CD14-positive monocyte (primary cell): ENCODE measurements around the gene ATG4C. TPM values are rescaled to one million over a fixed set of nuclear protein-coding genes. Genes with fewer than 3 reads are reported as not detected.
"Not testable (repeated sequence)": the region's sequence is repeated elsewhere in the genome, so short reads cannot be mapped to it uniquely, and the experiment has no call there.

ENCODE experiments used
- DNase-seq, 3 donors: peaks; one replicate each; pipeline ENCODE4 v3.0.0-alpha.2; 2011 to 2022
- H2AFZ ChIP-seq: 2 replicates; pipeline ENCODE4 v1.6.0; 2012; ENCODE audit warnings: mild to moderate bottlenecking, low read depth, low read length, inconsistent platforms; ENCODE audit not compliant: insufficient read depth, poor library complexity, severe bottlenecking
- H3K27ac ChIP-seq, 2 donors: 1 replicate in 1 of 2; 2 replicates in 1 of 2; pipeline ENCODE4 v1.5.1; 2012 to 2013; ENCODE audit warnings: low read length in 2 of 2, control low read depth in 1 of 2, inconsistent platforms in 1 of 2, low read depth in 1 of 2, mild to moderate bottlenecking in 1 of 2
- H3K27me3 ChIP-seq, 2 donors: one replicate each; pipeline versions ENCODE4 v1.6.0 to v1.6.1; 2011 to 2013; ENCODE audit warnings: low read length in 2 of 2; ENCODE audit not compliant: control insufficient read depth in 2 of 2, insufficient read depth in 2 of 2
- H3K36me3 ChIP-seq, 2 donors: replicated peaks in 1 of 2; 1 replicate in 1 of 2; 2 replicates in 1 of 2; pipeline versions ENCODE4 v1.5.1 to v1.6.1; 2012 to 2013; ENCODE audit warnings: low read length in 2 of 2, control low read depth in 1 of 2, inconsistent platforms in 1 of 2, mild to moderate bottlenecking in 1 of 2; ENCODE audit not compliant: insufficient read depth in 2 of 2, control insufficient read depth in 1 of 2
- H3K4me1 ChIP-seq, 2 donors: 1 replicate in 1 of 2; 2 replicates in 1 of 2; pipeline versions ENCODE4 v1.5.1 to v1.6.1; 2012 to 2013; ENCODE audit warnings: low read length in 2 of 2, control low read depth in 1 of 2, inconsistent platforms in 1 of 2, mild to moderate bottlenecking in 1 of 2, moderate library complexity in 1 of 2; ENCODE audit not compliant: insufficient read depth in 2 of 2, control insufficient read depth in 1 of 2
- H3K4me2 ChIP-seq: replicated peaks from 2 replicates; pipeline ENCODE3; 2012; ENCODE audit warnings: low read length, moderate library complexity, mild to moderate bottlenecking; ENCODE audit not compliant: poor library complexity, severe bottlenecking; ENCODE audit errors: extremely low read depth
- H3K4me3 ChIP-seq, 3 experiments: fragments of 200-600 bp in 1 of 3; sonication (generic) in 1 of 3; replicated peaks in 1 of 3; 1 replicate in 2 of 3; 2 replicates in 1 of 3; pipeline ENCODE4 v1.5.1; 2011 to 2013; ENCODE audit warnings: low read length in 3 of 3, mild to moderate bottlenecking in 3 of 3, control low read depth in 2 of 3, low read depth in 2 of 3, inconsistent platforms in 1 of 3, moderate library complexity in 1 of 3
- H3K79me2 ChIP-seq: 2 replicates; pipeline ENCODE4 v1.6.0; 2012; ENCODE audit warnings: mild to moderate bottlenecking, control low read depth, inconsistent platforms, low read length, moderate library complexity; ENCODE audit not compliant: insufficient read depth
- H3K9ac ChIP-seq: 2 replicates; pipeline ENCODE4 v1.6.0; 2017; ENCODE audit warnings: low read length, mild to moderate bottlenecking; ENCODE audit not compliant: insufficient read depth, poor library complexity, severe bottlenecking
- H3K9me3 ChIP-seq, 2 donors: replicated peaks in 1 of 2; 1 replicate in 1 of 2; 2 replicates in 1 of 2; pipeline versions ENCODE4 v1.5.1 to v1.6.1; 2012 to 2013; ENCODE audit warnings: low read length in 2 of 2, control low read depth in 1 of 2; ENCODE audit not compliant: control insufficient read depth in 1 of 2, insufficient read depth in 1 of 2
- H4K20me1 ChIP-seq: 2 replicates; pipeline ENCODE4 v1.6.0; 2012; ENCODE audit warnings: mild to moderate bottlenecking, low read length, control low read depth, moderate library complexity; ENCODE audit not compliant: insufficient read depth
- H3K27ac Mint-ChIP-seq, 7 donors: one replicate each; pipeline ENCODE4 v1.8.0; 2020; ENCODE audit warnings: mild to moderate bottlenecking in 7 of 7, mixed read lengths in 7 of 7, moderate library complexity in 6 of 7, inconsistent platforms in 2 of 7
- H3K27me3 Mint-ChIP-seq, 3 donors: one replicate each; pipeline ENCODE4 v1.8.0; 2021 to 2022; ENCODE audit warnings: low read depth in 3 of 3, mild to moderate bottlenecking in 3 of 3, mixed read lengths in 3 of 3, moderate library complexity in 3 of 3, inconsistent platforms in 1 of 3
- H3K36me3 Mint-ChIP-seq, 2 donors: one replicate each; pipeline ENCODE4 v1.8.0; 2020; ENCODE audit warnings: mixed read lengths in 2 of 2, inconsistent platforms in 1 of 2, mild to moderate bottlenecking in 1 of 2
- H3K4me1 Mint-ChIP-seq: one replicate; pipeline ENCODE4 v1.8.0; 2020; ENCODE audit warnings: mild to moderate bottlenecking, mixed read lengths
- H3K4me3 Mint-ChIP-seq, 2 donors: one replicate each; pipeline ENCODE4 v1.8.0; 2020; ENCODE audit warnings: mild to moderate bottlenecking in 2 of 2, mixed read lengths in 2 of 2, moderate library complexity in 1 of 2
- H3K9me3 Mint-ChIP-seq, 7 donors: one replicate each; pipeline ENCODE4 v1.8.0; 2020 to 2022; ENCODE audit warnings: mixed read lengths in 7 of 7, mild to moderate bottlenecking in 6 of 7, moderate library complexity in 6 of 7, inconsistent platforms in 2 of 7
- WGBS: methylation state at CpG from one replicate; pipeline ENCODE4 v1.1.5; 2013; ENCODE audit warnings: missing lambda C conversion rate; ENCODE audit not compliant: insufficient coverage; 5-methylcytosine and 5-hydroxymethylcytosine counted together
- intact Hi-C, 2 donors: fragments of 100-400 bp; cut with micrococcal nuclease; formaldehyde crosslinking; loops; one replicate each; pipeline versions ENCODE4 v1.15.0 to v1.15.1; 2023
- polyA minus RNA-seq: library from RNA; depleted of rRNA, polyadenylated mRNA; stranded (reverse); fragments of >200 nt; gene quantifications from 2 replicates; pipeline ENCODE4 v1.2.3, GENCODE V29; 2012
- polyA plus RNA-seq, 3 donors: library from polyadenylated mRNA; depleted of rRNA in 1 of 3; unstranded in 2 of 3; stranded (reverse) in 1 of 3; fragments of 300-500 nt in 2 of 3; fragments of >200 nt in 1 of 3; fragmentation: Illumina TruSeq in 2 of 3; gene quantifications; 1 replicate in 2 of 3; 2 replicates in 1 of 3; pipeline ENCODE4 v1.2.3, GENCODE V29; 2012 to 2021
- total RNA-seq, 12 experiments: library from RNA in 1 of 12; stranded (reverse) in 1 of 12; fragments of 120-200 nt in 1 of 12; gene quantifications; one replicate each; pipeline ENCODE4 v1.2.4 and lab custom pipeline; 2013 to 2026; ENCODE audit warnings: mixed read lengths in 6 of 12, inconsistent platforms in 1 of 12
- TF ChIP-seq, protein P1 (sequence below): fragments of 200-600 bp; IDR thresholded peaks from one replicate; pipeline ENCODE4 v1.8.0; 2022; ENCODE audit warnings: antibody characterized with exemption, mild to moderate bottlenecking

Gene ATG4C, protein sequence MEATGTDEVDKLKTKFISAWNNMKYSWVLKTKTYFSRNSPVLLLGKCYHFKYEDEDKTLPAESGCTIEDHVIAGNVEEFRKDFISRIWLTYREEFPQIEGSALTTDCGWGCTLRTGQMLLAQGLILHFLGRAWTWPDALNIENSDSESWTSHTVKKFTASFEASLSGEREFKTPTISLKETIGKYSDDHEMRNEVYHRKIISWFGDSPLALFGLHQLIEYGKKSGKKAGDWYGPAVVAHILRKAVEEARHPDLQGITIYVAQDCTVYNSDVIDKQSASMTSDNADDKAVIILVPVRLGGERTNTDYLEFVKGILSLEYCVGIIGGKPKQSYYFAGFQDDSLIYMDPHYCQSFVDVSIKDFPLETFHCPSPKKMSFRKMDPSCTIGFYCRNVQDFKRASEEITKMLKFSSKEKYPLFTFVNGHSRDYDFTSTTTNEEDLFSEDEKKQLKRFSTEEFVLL
- 13.9 TPM for total RNA-seq (2013)
- polyA plus RNA-seq, result 10 to 100 TPM in 2 of 3 donors, 1 to 10 TPM in 1; 5.7 to 19.1 (median 17.5) TPM
- polyA minus RNA-seq, result 3.0 and 4.9 TPM in 2 replicates
- 2.0 to 17.3 (median 11.7) reads per million in 11 experiments for total RNA-seq (lab: John Stamatoyannopoulos, UW)

DNA sequence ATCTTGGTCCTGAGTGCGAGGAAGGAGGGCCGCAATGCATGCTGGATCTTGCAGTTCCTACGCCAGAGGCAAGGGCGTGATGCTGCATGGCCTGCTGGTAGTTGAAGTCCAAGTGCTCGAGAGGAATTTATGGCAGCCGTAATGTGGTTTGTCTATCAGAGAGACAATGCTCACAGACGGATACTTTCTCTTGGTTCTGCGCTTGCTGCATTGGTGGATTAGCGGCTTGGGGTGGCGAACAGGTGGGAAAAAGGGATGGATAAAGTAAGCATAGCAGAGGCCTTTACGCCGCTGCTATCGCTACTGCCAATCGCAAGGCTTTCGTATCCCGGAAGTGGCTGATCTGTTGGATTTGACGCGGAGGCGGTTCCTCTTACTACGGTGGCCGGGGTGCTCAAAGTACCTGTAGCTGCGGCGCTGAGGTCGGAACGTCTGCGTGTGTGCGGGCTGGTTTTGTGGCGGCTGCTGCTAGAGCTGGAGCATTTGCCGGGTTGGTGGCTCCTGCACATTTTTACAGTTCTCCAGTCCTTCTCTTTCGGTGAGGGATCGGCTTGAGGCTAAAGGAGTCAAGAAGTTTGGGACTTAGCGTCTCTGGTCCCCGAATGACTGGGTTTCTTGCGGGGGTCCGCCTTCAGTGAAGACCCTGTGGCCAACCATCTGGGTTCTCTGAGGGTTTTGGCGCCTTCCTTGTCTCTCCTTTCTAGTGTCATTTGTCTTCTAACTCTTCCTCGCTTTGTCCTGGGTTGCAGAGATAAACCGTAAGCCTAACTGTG lies at the start of gene ATG4C:
Gene ATG4C, plus strand, starts transcription at position 397 of the 773 bp plus-strand sequence. CDS start 19,655 bp downstream, outside the sequence.
- Mint-ChIP-seq H3K4me3 (no peak within 1 kb of the TSS), H3K27ac (no peak within 1 kb of the TSS), H3K27me3 (peaks cover 0 to 10% (median 2%) of the 10 kb centered on the region in 3 donors), H3K4me1 (peaks cover 22% of the 10 kb centered on the region), H3K36me3 (peaks cover 0 to 2% of the 10 kb centered on the region in 2 donors), H3K9me3 (no peaks in the 10 kb centered on the region)
- Histone ChIP-seq H3K27ac (peak within 1 kb of the TSS; percentile 76 to 94), H3K4me2 (peak within 1 kb of the TSS; percentile 90), H3K27me3 (no peaks in the 10 kb centered on the region), H3K79me2 (peaks cover 51% of the 10 kb centered on the region), H3K9ac (peak within 1 kb of the TSS; percentile 76), H3K4me1 (peaks cover 25 to 39% of the 10 kb centered on the region in 2 donors), H3K36me3 (no peaks in the 10 kb centered on the region), H4K20me1 (peaks cover 6% of the 10 kb centered on the region), H2AFZ (peak within 1 kb of the TSS; percentile 100), H3K4me3 (peak within 1 kb of the TSS; percentile 72 to 99 (median 79)), H3K9me3 (no peaks in the 10 kb centered on the region)
- under 1% methylated on average over 35 of the region's 38 CpGs for WGBS
- TF ChIP-seq, protein P1, sequence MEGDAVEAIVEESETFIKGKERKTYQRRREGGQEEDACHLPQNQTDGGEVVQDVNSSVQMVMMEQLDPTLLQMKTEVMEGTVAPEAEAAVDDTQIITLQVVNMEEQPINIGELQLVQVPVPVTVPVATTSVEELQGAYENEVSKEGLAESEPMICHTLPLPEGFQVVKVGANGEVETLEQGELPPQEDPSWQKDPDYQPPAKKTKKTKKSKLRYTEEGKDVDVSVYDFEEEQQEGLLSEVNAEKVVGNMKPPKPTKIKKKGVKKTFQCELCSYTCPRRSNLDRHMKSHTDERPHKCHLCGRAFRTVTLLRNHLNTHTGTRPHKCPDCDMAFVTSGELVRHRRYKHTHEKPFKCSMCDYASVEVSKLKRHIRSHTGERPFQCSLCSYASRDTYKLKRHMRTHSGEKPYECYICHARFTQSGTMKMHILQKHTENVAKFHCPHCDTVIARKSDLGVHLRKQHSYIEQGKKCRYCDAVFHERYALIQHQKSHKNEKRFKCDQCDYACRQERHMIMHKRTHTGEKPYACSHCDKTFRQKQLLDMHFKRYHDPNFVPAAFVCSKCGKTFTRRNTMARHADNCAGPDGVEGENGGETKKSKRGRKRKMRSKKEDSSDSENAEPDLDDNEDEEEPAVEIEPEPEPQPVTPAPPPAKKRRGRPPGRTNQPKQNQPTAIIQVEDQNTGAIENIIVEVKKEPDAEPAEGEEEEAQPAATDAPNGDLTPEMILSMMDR, result no peak
- DNase-seq, result peak; percentile 88 to 94 (median 91)
- intact Hi-C loops, result no loop called here

DNA sequence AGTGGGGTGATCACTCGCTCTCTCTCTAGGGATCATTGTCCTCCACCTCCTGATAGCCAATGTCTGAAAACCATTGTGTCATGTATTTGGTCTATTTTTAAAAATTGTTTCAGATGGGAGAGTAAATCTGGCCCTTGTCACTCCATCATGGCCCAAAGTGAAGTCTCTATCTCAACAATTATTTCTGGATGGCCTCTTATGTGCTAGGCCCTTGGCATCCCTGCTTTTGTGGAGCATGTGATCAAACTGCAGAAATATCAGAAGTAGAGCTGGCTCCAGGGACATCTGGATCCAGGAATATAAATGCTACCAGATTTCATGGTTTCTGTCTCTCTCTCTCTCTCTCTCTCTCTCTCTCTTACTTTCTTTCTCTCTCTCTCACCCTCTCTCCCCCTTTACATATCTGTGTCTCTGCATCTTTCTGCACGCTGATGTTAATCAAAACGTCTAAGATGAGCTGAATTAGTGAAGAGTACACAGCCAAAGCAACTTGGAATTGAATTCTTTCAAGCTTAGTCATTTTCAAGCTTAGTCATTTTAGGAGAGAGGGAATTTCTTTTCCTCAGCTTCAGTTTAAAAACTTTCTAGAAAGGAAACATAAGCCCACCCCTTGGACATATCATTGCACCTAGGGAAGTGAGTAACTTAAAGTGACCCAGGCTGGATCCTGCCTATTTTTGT lies 48.3 kb upstream of the ATG4C start:
- H3K9me3 Mint-ChIP-seq, result no peaks in the 10 kb centered on the region
- no peaks in the 10 kb centered on the region for H3K9me3 ChIP-seq
- TF ChIP-seq, protein P1, result no peak
- no peak for DNase-seq
- H3K27ac ChIP-seq, result no peak overlapping the region
- no peaks in the 10 kb centered on the region for H3K36me3 ChIP-seq
- no peaks in the 10 kb centered on the region for H3K4me1 ChIP-seq
- intact Hi-C loops, result no loop called here
- H3K4me3 ChIP-seq, result no peak overlapping the region
- H3K79me2 ChIP-seq, result no peaks in the 10 kb centered on the region
- peaks cover 8% of the 10 kb centered on the region for H3K4me1 Mint-ChIP-seq
- no peak overlapping the region for H3K27ac Mint-ChIP-seq
- no CpG with 5 or more reads among the region's 3 CpGs for WGBS
- no peaks in the 10 kb centered on the region for H3K27me3 ChIP-seq
- no peak overlapping the region for H3K4me2 ChIP-seq
- no peak overlapping the region for H3K4me3 Mint-ChIP-seq
- H3K9ac ChIP-seq, result no peak overlapping the region
- H4K20me1 ChIP-seq, result no peaks in the 10 kb centered on the region
- no peak overlapping the region for H2AFZ ChIP-seq
- H3K36me3 Mint-ChIP-seq, result no peaks in the 10 kb centered on the region
- peaks cover 0 to 2% (median 2%) of the 10 kb centered on the region in 3 donors for H3K27me3 Mint-ChIP-seq

DNA sequence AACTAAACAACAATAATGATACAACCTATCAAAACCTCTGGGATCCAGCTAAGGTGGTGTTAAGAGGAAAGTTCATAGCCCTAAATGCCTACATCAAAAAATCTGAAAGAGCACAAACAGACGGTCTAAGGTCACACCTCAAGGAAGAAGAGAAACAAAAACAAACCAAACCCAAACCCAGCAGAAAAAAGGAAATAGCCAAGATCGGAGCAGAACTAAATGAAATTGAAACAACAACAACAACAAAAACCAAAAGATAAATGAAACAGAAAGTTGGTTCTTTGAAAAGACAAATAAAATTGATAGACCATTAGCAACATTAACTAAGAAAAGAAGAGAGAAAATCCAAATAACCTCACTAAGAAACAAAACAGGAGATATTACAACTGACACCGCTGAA lies 43.2 kb upstream of the ATG4C start:
- not testable (repeated sequence) for H3K9me3 ChIP-seq, H3K9me3 Mint-ChIP-seq, H3K9ac ChIP-seq, H3K36me3 ChIP-seq, H3K79me2 ChIP-seq, H3K27me3 ChIP-seq, H3K4me1 ChIP-seq, H3K4me1 Mint-ChIP-seq, DNase-seq, H3K36me3 Mint-ChIP-seq, H3K27me3 Mint-ChIP-seq, H4K20me1 ChIP-seq, H3K27ac ChIP-seq, H3K4me3 ChIP-seq, H2AFZ ChIP-seq
- peak overlapping the region in 1 of 7 donors; percentile 41 for H3K27ac Mint-ChIP-seq
- intact Hi-C loops, result loop anchor here in 1 of 2 donors (10.0 kb wide), 1 partner anchor 236 kb away; no protein-coding TSS in a partner anchor
- H3K4me2 ChIP-seq, result peak overlapping the region; percentile 19
- WGBS, result no CpG with 5 or more reads among the region's 3 CpGs
- H3K4me3 Mint-ChIP-seq, result peak overlapping the region in 1 of 2 donors; percentile 68
